COLO668 (cell line): Measurements from ENCODE around the gene GNAI2.
"Not testable (repeated sequence)": the region's sequence is repeated elsewhere in the genome, so short reads cannot be mapped to it uniquely, and the experiment has no call there.

Source experiments
- DNase-seq: peaks from one replicate; lab custom pipeline; 2025; ENCODE audit not compliant: unreplicated experiment; lab: John Stamatoyannopoulos, UW

Gene GNAI2

GRCh38 chr3:50243543-50243895, 7.5 kb downstream of the GNAI2 start:
- DNase-seq: no peak

- DNase-seq: not testable (repeated sequence)
These were observed 8.8 kb downstream of the GNAI2 start for GRCh38 chr3:50244813-50245212.

GRCh38 chr3:50245251-50245745, 9.3 kb downstream of the GNAI2 start:
- DNase-seq: no peak

DNA sequence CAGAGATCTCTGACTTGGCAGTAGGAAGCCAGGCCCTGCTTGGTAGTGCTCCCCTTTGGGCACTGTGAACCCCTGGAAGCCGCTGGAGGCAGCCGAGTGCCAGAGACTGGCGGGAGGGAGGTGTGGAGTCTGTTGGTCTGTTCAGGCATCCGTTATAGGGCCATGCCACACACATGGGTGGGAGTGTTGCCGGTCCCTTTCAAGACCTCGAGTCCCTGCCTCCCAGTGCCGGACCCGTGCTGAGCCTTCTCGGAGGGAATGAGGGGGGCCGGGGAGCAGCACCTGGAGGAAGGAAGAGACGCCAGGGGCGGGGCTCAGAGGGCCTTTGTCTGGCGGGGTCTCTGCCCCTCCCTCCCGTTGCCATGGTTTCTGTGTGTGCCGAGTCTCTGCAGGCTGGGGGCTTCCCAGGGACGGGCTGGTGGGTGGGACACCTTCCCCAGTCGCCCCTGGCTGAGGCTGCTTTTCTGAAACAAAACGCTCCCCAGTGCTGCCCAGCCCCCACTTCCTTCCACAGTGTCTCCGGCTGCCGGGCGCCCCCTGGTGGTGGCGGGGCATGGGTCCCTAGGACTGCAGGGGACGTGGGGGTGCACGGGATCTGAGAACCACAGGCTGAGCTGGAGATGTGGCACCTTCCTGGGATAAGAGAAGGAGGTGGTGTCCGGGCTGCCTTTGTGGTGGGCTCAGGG, 10.0 kb downstream of the GNAI2 start:
- peak; percentile 81 for DNase-seq

GRCh38 chr3:50246517-50246954, 10.5 kb downstream of the GNAI2 start:
- DNase-seq: no peak

- DNase-seq: peak; percentile 32
These were observed 12.4 kb downstream of the GNAI2 start for GRCh38 chr3:50248387-50248786.

DNA sequence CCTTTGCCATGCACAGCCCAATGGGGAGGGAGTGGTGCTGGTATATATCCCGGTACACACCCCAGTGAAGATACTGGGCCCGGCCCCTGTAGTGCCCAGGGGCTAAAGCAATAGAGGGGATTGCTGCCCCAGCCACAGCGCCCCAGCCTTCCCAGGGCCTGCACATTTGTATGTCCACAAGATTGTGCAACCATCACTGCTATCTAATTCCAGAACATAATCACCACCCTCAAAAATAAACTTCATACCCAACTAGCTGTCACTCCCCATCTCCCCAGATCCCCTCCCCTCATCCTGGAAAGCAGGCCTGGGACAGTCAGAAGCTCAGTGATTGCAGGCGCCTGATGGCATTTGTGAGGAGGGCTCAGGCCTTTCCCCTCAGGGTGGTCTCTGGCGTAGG, 13.5 kb downstream of the GNAI2 start:
- no peak for DNase-seq

- DNase-seq: no peak
These were observed 14.5 kb downstream of the GNAI2 start for GRCh38 chr3:50250514-50250913.

DNA sequence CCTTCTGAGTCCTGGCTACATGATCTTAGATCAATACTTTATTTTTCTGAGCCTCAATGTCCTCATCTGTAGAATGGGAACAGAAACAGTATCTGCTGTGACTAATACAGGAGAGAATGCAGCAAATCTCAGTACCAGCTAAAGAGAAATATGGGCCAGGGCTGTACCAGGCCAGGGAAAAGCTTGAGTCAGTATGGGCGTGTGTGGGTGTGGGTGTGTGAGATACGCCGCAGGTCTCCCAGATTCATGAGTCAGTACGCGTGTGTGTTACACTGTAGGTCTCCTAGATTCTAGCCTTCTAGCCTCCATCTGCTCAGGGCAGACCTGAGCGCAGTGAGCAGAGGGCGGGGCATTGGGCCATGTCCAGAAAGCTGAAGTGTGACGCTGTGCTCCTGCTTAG, 15.2 kb downstream of the GNAI2 start:
- no peak for DNase-seq

DNA sequence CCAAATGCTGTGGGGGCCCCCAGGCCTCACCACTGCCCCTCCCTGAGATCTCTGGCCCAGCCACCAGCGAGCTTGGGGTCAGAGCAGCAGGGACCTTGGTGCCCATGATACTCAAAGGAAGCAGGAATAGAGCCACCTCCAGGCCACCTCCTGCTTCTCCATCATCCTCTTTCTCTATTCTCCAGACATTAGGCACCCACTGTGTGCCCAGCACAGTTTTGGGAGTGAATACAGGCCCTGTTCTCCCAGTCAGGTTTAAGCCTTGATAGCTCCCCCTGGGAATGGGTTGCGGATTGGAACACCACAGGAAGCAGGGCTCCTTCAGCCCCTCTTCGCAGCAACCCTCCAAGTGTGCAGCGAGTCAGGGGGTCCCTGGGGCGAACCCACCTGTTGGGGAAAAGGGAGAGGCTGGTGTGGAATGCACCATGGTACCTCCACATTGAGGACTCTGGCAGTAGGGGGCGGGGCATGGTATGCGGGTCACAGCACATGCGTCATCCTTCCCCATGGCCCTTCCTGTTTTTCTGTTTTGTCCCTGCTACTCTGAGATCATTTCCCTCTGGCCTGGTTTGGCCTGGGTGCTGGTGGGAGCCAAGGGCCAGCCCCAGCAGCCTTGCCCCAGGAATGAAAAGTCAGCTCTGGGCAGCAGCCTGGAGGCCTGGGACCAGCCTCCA, 18.7 kb downstream of the GNAI2 start:
- no peak for DNase-seq

DNA sequence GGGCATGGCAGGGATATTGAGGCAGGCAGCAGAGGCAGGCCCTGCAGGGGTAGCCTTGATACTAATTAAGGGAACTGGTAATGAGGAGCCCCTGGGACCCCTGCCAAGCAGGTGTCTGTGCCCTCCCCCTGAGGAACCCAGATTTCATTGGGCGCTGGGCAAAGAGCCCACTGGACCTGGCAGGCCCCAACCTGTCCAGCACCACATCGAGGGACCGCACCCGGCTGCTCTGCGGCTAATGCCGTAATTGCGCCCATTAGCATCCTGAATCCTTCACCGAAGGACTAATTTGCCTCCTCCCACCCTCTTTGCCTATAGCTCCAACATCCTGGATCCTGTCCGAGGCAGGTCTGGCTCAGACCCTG, 19.2 kb downstream of the GNAI2 start:
- no peak for DNase-seq

- peak; percentile 47 for DNase-seq
These were observed 21.2 kb downstream of the GNAI2 start for GRCh38 chr3:50256978-50257890.

DNA sequence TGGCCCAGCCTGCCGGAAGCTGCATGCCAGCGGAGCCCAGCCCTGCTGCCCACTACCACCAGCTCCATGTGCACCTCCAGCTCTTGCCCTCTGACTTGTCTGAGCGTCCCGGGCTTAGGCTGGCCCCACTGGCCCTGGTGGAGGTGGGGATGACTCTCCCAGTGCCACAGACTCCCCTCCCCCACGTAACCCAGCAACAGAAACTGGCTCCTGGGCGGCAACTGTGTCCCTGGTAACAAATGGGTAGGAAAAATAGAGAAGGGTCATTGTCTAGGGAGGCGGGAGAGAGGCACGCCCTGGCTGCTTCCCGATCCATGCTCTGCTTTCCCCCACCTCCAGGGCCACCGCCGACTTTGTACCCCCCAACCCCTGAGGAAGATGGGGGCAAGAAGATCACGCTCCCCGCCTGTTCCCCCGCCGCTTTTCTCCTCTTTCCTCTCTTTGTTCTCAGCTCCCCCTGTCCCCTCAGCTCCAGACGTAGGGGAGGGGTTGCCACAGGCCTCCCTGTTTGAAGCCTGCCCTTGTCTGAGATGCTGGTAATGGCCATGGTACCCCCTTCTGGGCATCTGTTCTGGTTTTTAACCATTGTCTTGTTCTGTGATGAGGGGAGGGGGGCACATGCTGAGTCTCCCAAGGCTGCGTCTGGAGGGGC, 22.2 kb downstream of the GNAI2 start:
- DNase-seq: peak; percentile 23

- DNase-seq: no peak
These were observed 23.0 kb downstream of the GNAI2 start for GRCh38 chr3:50258979-50259378.

DNA sequence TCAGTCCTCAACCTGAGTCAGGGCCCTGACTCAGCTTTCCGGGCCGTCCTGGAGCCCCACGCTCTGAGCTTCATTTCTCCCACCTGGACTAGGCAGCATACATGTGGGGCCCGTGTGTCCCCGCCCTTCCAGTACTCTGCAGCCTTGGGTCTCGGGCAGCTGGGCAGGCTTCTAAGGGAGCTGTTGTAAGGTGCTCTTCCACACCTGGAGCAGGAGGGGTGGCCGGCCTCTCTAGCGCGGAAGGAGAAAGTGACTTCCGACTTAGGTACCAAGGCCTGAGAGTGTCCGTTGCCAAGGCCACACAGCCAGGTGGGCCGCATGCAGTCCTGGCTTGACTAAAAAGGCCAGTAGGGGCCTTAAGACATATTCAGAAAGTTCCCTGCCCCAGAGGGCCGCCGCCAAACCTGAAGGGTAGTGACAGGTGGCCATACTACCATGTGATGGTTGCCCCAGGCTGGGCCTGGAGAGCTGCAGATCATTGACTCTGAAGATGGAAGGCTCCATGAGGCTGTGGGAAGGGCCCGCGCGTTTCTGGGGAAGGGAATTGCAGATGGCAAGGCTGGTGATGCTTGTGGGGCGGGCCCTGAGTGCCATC, 23.5 kb downstream of the GNAI2 start:
- no peak for DNase-seq

DNA sequence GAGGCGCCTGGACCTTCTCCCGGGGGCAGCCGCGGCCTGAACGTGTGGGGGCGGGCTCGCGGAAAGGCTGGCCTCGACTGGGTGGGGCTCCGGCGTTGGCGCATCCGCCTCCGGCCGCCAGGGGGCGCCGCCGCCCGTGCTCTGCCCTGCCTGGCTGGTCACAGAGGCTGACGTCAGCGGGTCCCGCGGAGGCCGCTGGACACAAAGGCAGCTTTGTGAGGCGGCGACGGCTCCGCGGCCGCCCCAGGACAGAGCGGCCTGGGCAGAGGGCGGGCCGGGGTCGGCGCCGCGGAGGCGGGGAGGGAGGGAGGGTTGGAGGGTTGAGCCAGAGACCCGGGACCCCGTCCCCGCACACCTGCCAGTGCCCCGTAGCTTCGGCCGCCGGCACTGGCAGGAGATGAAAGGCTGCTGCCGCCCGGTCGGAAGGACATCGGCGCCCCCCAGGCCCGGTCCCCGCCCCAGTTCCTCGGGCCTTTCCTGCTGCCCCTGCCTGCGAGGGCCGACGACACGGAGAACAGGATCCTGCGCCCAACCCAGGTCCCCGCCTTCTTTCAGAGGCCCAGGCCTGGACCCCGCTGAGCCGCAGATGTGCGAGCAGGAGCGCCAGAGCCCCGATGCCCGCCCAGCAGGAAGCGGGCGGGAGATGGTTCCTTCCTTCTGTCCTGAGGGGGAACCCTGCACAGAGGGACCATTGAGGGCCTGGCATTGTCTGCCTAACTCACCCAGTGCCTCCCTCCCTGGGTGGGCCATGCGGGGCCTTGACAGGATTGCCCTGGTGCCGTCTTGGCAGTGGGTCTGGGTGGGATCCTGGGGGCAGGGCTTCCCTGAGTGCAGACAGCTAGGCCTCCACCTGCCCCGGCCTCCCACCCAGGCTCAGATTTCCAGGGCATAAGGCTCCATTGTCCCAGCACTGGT, 24.3 kb downstream of the GNAI2 start:
- peak; percentile 84 for DNase-seq

GRCh38 chr3:50260942-50261441, 25.0 kb downstream of the GNAI2 start:
- DNase-seq: no peak

- DNase-seq: no peak
These were observed 25.5 kb downstream of the GNAI2 start for GRCh38 chr3:50261505-50261904.

- not testable (repeated sequence) for DNase-seq
These were observed 26.2 kb downstream of the GNAI2 start for GRCh38 chr3:50262200-50262599.

- DNase-seq: no peak
These were observed 26.8 kb downstream of the GNAI2 start for GRCh38 chr3:50262778-50263177.
